ENCODE measurements around the gene CFAP43. TPM values are rescaled to one million over a fixed set of nuclear protein-coding genes. Genes with fewer than 3 reads are reported as not detected.

Gene CFAP43
- total and polyA plus RNA-seq, 9 of the 15 experiments (the other 6 are each of a cell fraction or from before 2014, with no cell fraction given): 0.07 to 0.86 (median 0.11) TPM; not detected in 1

GRCh38 chr10:104253106-104253505 is 20.9 kb upstream of the CFAP43 start (continued):
- TF ChIP-seq MBD1 (CRISPR knock-in tag; IDR thresholded peaks at IDR 0.05) (no peak), HDAC1 (IDR thresholded peaks at IDR 0.05) (peak in 1 of 2 experiments; percentile 51; a peak in 1 of 4 replicates), CREM (IDR thresholded peaks at IDR 0.05; ENCODE audit: low read depth) (peak; percentile 47), TAL1 (IDR thresholded peaks at IDR 0.05) (peak; percentile 72; the same call in 1 of the 2 replicates), XRCC3 (IDR thresholded peaks at IDR 0.05) (no peak), ZBTB26 (CRISPR knock-in tag; IDR thresholded peaks at IDR 0.05) (no peak), NONO (IDR thresholded peaks at IDR 0.05; ENCODE audit: low read depth in 2 of 2, low read length in 1 of 2) (no peak), RFX7 (CRISPR knock-in tag; IDR thresholded peaks at IDR 0.05) (no peak), ZKSCAN3 (CRISPR knock-in tag; IDR thresholded peaks at IDR 0.05) (no peak), GATAD2B (IDR thresholded peaks at IDR 0.05; ENCODE audit: borderline replicate concordance) (peak; percentile 68; the same call in 1 of the 2 replicates), BRF1 (IDR thresholded peaks at IDR 0.05; ENCODE audit: borderline replicate concordance, extremely low read depth, insufficient read length) (no peak), ETV6 (IDR thresholded peaks at IDR 0.05; ENCODE audit: borderline replicate concordance in 1 of 2, low read depth in 2 of 2, low read length in 1 of 2) (no peak; a peak in 1 of 4 replicates), ETV6 (CRISPR knock-in tag; IDR thresholded peaks at IDR 0.05; ENCODE audit: borderline replicate concordance) (no peak), DNMT1 (IDR thresholded peaks at IDR 0.05) (no peak), POLR3G (IDR thresholded peaks at IDR 0.05; ENCODE audit: extremely low read depth, insufficient read length, insufficient replicate concordance) (no peak), KLF16 (IDR thresholded peaks at IDR 0.05) (peak; percentile 68; the same call in 1 of the 2 replicates), MEIS2 (IDR thresholded peaks at IDR 0.05; ENCODE audit: partially characterized antibody) (peak; percentile 25), TFE3 (CRISPR knock-in tag; IDR thresholded peaks at IDR 0.05) (no peak), TFAM (CRISPR knock-in tag; conservative IDR thresholded peaks at IDR 0.05) (no peak), POLR2H (tag; IDR thresholded peaks at IDR 0.05; ENCODE audit: low read depth) (no peak)
- TF ChIP-seq, protein P1, sequence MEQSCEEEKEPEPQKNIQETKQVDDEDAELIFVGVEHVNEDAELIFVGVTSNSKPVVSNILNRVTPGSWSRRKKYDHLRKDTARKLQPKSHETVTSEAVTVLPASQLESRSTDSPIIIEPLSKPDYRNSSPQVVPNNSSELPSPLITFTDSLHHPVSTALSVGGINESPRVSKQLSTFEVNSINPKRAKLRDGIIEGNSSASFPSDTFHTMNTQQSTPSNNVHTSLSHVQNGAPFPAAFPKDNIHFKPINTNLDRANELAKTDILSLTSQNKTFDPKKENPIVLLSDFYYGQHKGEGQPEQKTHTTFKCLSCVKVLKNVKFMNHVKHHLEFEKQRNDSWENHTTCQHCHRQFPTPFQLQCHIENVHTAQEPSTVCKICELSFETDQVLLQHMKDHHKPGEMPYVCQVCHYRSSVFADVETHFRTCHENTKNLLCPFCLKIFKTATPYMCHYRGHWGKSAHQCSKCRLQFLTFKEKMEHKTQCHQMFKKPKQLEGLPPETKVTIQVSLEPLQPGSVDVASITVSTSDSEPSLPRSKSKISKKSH (CRISPR knock-in tag; IDR thresholded peaks at IDR 0.05): no peak
- TF ChIP-seq, protein P2, sequence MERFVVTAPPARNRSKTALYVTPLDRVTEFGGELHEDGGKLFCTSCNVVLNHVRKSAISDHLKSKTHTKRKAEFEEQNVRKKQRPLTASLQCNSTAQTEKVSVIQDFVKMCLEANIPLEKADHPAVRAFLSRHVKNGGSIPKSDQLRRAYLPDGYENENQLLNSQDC (CRISPR knock-in tag; IDR thresholded peaks at IDR 0.05): no peak
- TF ChIP-seq, protein P3, sequence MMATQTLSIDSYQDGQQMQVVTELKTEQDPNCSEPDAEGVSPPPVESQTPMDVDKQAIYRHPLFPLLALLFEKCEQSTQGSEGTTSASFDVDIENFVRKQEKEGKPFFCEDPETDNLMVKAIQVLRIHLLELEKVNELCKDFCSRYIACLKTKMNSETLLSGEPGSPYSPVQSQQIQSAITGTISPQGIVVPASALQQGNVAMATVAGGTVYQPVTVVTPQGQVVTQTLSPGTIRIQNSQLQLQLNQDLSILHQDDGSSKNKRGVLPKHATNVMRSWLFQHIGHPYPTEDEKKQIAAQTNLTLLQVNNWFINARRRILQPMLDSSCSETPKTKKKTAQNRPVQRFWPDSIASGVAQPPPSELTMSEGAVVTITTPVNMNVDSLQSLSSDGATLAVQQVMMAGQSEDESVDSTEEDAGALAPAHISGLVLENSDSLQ (IDR thresholded peaks at IDR 0.05): no peak
